Measurements from ENCODE around the gene BCL6.

Gene BCL6

GRCh38 chr3:187739094-187739560 is 6.1 kb downstream of the BCL6 start:
- no peak for DNase-seq (ENCODE audit: low read depth, low spot score)

DNA sequence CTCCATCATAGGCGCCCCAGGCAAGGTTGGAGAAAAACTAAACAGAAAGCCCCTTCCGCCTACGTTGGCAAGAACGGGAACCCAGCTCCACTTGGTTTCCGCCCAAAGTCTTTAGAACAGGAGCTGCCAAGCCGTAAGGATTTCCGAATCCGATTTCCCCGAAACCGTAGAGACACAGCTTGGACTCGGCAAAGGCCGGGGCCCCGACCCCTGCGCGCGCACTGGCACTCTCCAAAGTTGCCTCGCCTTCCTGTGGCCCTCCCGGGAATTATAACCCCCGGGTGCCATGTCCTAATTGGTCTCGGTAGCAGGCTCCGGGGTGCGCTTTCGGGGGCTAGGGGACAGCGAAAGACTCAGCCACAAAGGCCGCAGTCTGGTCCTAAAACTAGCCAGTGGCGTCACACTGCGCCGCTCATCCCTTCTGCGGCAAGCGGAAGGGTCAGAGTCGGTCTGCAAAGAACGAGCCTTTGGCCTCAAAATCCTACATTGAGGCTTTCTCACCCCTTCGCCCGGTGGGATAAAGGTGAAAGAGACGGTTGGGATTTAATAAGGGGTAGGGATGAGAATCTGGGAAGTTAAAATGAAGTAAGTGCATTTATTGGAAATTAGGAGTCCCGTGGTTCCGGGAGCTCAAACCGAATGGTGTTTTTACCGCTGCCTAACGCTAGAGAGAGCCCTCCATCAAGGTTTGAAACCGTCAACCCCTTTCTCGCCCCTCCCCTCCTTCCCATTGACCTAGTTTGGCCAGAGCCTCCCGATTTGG is 6.8 kb downstream of the BCL6 start:
- DNase-seq (ENCODE audit: low read depth, low spot score): peak; percentile 88

GRCh38 chr3:187738071-187738330 is 7.3 kb downstream of the BCL6 start:
- DNase-seq (ENCODE audit: low read depth, low spot score): no peak

GRCh38 chr3:187737368-187738070 is 7.7 kb downstream of the BCL6 start:
- no peak for DNase-seq (ENCODE audit: low read depth, low spot score)

DNA sequence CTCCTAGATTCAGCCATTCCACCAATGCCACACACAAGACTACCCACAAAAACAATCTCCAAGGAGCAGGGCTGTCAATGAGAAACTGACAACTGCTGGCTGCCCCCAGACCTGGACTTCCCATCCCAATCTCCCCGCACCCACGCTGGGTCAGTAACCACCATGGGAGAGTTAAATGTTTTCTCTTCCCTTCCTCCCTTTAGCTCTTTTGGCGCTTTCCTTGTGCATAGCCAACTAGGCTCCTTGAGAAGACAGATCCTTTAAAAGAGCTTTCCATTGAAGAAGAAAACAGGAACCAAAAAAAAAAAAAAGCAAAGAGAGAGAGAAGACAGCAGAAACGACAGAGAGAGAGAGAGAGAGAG is 8.3 kb downstream of the BCL6 start:
- no peak for DNase-seq (ENCODE audit: low read depth, low spot score)

GRCh38 chr3:187736418-187736871 is 8.8 kb downstream of the BCL6 start:
- DNase-seq (ENCODE audit: low read depth, low spot score): no peak

GRCh38 chr3:187735837-187736236 is 9.4 kb downstream of the BCL6 start:
- no peak for DNase-seq (ENCODE audit: low read depth, low spot score)

- no peak for DNase-seq (ENCODE audit: low read depth, low spot score)
These were observed 9.9 kb downstream of the BCL6 start for GRCh38 chr3:187735383-187735782.

DNA sequence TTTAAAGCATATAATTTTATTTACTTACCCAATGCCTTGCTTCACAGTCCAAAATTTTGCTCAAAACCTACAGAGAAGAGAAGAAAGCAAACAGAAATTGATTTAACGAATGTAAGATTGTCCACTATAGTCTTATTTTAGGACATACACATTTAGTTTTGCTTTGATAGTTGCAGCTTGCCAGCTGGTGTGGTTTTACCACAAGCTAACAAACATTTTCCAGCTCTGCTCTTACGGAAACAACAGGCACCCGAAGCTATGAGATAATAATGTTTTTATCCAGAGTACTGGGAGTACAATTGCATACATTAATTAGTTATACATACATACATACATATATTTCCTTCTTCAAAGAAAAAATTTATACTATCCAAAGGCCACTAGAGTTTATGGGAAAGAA is 10.4 kb downstream of the BCL6 start:
- DNase-seq (ENCODE audit: low read depth, low spot score): no peak

DNA sequence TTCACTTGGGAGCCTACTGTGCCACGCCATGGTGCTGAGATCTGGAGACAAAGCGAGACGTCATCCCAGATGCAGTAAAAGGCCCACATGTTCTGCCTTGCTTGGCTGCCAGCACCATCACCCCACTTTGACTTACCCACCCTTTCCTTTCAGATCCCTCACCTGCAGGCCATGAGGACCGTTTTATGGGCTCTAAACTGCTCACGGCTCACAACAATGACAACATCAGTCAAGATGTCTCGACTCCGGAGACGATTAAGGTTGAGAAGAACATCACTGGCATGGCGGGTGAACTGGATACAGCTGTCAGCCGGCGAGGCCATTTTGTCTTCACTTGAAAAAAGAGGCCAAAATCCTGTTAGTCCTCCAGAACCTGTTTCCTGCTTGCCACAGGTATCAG is 11.9 kb downstream of the BCL6 start:
- no peak for DNase-seq (ENCODE audit: low read depth, low spot score)

DNA sequence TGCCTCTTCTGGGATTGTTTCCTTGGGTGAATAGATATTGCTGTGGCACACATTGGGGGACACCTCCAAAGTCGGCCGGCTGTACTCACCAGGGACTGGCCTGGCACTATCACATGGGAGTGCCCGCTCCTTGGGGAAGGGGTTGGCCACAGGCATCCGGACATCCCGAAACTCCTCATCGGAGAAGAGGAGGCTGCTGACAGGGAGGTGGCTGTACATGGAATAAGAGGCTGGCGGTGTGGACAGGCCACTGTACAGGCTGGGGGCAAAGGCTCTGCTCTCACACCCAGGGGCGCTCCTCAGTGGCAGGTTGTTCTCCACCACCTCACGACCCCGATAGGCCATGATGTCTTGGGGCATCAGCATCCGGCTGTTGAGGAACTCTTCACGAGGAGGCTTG is 15.7 kb downstream of the BCL6 start:
- DNase-seq (ENCODE audit: low read depth, low spot score): no peak

DNA sequence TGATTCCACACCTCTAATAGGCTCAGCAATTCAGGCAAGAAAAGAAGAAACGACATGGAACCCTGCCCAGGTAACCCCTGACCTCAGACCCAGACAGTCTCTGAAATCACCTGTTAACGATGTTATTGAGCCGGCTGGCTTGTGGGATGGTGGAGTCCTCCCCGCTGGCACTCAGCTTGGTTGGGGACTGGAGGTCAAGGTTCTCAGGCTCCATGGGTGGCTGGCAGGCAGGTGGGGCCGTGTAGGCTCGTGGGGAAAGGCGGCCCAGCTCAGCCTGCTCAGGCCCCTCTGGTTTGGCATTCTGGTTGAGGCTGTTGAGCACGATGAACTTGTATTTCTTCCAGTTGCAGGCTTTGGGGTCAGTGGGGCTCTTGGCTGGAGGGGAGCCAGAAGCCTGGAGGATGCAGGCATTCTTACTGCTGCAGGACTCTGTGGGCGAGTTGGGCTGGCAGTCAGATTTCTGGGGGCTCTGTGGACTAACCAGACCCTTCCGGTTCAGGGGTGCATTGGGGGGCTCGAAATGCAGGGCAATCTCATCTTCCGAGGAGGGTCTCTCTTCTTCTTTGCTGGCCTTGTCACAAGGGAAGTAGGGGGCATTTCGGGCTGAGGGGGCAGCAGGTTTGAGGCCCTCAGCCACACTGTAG is 16.2 kb downstream of the BCL6 start:
- no peak for DNase-seq (ENCODE audit: low read depth, low spot score)

DNA sequence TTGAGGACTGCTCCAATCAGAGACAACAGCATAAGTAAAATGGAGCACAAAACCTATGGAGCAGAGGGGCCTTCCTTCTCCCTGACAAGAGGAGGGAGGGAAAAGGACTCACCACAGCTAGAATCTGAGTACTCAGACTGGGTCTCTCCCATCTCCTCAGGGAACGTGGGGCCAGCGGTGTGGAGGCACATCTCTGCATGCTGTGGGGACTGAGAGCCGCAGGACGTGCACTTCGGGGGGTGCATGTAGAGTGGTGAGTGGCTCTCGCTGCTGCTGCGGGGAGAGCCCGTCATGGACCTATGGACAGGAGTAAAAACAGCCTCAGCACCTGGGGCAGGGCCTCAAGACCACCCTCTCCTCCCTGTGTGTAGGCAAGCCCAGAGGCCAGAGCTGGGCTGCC is 17.0 kb downstream of the BCL6 start:
- DNase-seq (ENCODE audit: low read depth, low spot score): no peak

DNA sequence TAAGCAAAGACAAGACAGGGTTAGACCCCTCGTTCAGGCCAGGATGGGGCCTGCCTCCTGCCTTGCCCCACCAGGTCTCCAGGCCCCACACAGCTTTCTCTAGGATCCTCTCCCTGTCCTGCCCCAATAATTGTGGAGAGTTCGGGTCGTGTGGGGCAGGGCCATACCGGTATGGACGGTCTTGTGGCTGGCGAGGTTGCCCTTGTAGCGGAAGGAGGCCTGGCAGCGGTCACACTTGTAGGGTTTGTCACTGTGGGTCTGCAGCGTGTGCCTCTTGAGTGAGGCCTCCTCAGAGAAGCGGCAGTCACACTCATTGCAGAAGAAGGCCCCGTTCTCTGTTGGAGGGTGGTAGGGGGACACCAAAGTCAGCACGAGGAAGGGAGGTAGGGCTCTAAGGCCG is 18.7 kb downstream of the BCL6 start:
- DNase-seq (ENCODE audit: low read depth, low spot score): no peak

DNA sequence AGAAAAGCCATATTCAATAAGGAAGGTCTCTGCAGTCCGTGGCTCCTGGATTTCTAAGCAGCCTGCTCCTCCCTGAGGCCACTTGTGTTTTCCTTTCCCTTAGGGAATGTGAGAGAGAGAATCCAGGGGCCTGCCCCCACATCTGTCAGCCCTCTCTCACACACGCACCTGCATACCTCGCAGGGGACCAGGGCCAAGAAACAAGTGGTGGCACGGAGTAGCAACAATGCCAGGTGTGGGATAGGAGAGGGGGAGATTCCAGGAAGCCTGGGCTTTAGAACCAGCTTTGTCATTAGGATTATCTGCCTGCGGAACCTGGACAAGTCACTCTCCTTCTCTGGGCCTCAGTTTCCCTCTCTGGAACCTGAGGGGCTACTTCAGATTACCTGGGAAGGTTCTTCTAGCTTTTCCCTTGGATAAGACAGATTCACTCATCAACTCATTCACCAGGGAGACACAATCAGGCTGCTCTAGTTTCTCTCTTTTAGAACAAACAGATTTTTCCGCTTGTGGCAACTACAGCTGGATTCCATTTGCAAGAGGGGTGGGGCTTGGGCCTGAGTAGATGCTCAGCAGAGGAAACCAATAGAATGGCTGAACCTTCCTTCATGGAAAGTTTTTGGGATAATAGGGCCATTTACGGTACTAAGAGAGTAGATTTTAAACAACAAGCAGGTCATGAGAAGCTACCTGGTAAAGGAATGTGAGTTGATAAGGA is 19.5 kb downstream of the BCL6 start:
- DNase-seq (ENCODE audit: low read depth, low spot score): no peak

DNA sequence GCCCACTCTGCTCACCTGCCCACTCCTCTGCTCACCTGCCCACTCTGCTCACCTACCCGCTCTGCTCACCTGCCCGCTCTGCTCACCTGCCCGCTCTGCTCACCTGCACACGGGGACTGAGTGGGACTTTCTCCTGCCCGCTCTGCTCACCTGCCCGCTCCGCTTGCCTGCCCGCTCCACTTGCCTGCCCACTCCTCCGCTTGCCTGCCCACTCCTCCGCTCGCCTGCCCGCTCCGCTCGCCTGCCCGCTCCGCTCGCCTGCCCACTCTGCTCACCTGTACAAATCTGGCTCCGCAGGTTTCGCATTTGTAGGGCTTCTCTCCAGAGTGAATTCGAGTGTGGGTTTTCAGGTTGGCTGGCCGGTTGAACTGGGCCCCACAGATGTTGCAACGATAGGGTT is 20.0 kb downstream of the BCL6 start:
- DNase-seq (ENCODE audit: low read depth, low spot score): no peak

GRCh38 chr3:187722206-187722612 is 23.1 kb downstream of the BCL6 start:
- DNase-seq (ENCODE audit: low read depth, low spot score): no peak

DNA sequence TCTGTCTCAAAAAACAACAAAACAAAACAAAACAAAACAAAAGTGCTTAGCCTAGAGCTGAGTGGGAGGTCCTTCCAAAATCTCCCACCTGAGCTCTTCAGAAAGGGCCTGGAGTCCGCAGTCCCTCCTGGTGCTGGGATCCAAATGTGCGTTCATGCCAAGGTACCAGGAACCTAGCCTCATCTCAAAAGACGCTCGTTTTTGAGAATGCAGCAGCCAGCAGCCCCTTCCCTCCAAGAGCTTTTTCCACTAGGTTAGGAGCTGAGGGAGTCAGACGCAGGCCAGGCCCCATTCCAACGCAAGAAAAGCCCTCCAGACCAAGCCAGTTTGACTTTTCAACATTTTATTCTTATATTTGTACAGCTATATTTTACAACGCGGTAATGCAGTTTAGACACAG is 24.2 kb downstream of the BCL6 start:
- DNase-seq (ENCODE audit: low read depth, low spot score): no peak

DNA sequence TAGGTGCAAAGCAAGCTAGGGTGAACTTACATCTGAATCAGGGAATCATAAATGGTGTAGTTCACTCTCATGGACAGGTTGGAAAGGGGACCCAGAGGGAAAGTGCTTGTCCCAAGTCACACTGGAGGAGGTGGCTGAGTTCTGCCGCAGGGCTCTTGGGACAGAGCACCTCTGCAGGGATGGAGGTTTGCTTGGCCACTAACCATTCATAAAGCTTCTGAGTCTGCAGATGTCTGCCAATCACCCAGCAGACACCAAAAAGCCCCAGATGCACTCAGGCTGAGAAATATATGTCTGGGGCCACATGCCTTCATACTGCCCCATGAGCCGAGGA is 25.0 kb downstream of the BCL6 start:
- no peak for DNase-seq (ENCODE audit: low read depth, low spot score)

- no peak for DNase-seq (ENCODE audit: low read depth, low spot score)
These were observed 25.5 kb downstream of the BCL6 start for GRCh38 chr3:187719628-187720336.

DNA sequence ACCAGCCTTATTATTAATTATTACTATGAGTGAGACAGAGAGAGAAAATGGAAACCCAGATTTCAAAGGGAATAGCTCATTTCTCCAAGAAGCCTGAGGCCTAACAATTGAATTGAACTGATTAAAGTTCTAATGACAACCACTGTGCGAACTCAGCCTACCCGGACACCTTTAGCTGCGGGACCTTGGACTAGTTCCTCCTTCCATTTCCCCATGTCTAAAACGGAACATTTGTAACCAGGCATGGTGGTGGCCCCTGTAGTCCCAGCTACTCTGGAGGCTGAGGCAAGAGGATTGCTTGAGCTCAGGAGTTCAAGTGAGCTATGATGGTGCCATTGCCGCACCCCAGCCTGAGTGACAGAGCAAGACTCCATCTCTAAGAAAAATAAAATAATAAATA is 26.5 kb downstream of the BCL6 start:
- DNase-seq (ENCODE audit: low read depth, low spot score): no peak

DNA sequence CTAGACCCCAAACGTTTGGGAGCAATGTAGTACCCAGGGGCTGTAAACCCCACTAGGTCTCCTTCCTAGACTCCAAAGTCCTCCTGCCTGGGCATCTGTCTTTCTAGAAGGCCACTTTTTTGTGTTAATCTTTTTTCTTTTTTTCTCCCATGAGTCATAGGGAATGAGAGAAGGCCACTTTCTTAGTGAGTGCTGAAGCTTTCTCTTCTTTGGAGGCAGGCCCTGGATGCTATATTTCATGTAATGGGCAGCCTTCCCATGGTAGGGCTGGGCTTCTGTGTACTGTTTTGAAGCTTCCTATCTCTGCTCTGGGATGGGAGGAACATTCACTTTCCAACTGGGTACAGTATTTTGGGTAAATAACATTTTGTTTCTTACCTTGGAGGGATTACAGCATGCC is 27.7 kb downstream of the BCL6 start:
- no peak for DNase-seq (ENCODE audit: low read depth, low spot score)
